Liver (tissue), 9 donors: ENCODE data around the gene ZNF326. TPM values are rescaled to one million over a fixed set of nuclear protein-coding genes. Genes with fewer than 3 reads are reported as not detected.

Experiments
- DNase-seq: peaks from one replicate; pipeline ENCODE4 v3.0.0-alpha.2; 2017; ENCODE audit warnings: low spot score
- H3K27ac ChIP-seq, 2 donors: one replicate each; pipeline ENCODE4 v1.7.0; 2013; ENCODE audit warnings: inconsistent platforms in 2 of 2, low read length in 2 of 2, control low read depth in 1 of 2, low read depth in 1 of 2, mild to moderate bottlenecking in 1 of 2
- H3K27me3 ChIP-seq, 4 donors: one replicate each; pipeline versions ENCODE4 v1.6.1 to v1.7.0; 2013; ENCODE audit warnings: low read length in 3 of 4, inconsistent platforms in 1 of 4, mild to moderate bottlenecking in 1 of 4, moderate library complexity in 1 of 4; ENCODE audit not compliant: control insufficient read depth in 4 of 4, insufficient read depth in 4 of 4
- H3K36me3 ChIP-seq, 4 donors: one replicate each; pipeline versions ENCODE4 v1.6.1 to v1.7.0; 2013; ENCODE audit warnings: low read length in 3 of 4, mild to moderate bottlenecking in 3 of 4, low read depth in 1 of 4, moderate library complexity in 1 of 4; ENCODE audit not compliant: control insufficient read depth in 4 of 4, insufficient read depth in 3 of 4
- H3K4me1 ChIP-seq, 4 donors: one replicate each; pipeline versions ENCODE4 v1.6.1 to v1.7.0; 2013; ENCODE audit warnings: low read length in 3 of 4, mild to moderate bottlenecking in 3 of 4, moderate library complexity in 1 of 4; ENCODE audit not compliant: control insufficient read depth in 4 of 4, insufficient read depth in 4 of 4
- H3K4me3 ChIP-seq, 3 donors: one replicate each; pipeline versions ENCODE4 v1.6.1 to v1.7.0; 2013; ENCODE audit warnings: low read length in 3 of 3, control low read depth in 1 of 3, low read depth in 1 of 3, mild to moderate bottlenecking in 1 of 3
- H3K9ac ChIP-seq, 2 donors: one replicate each; pipeline ENCODE4 v1.7.0; 2013; ENCODE audit warnings: low read length in 2 of 2, mild to moderate bottlenecking in 2 of 2, moderate library complexity in 2 of 2, control low read depth in 1 of 2, low read depth in 1 of 2
- H3K9me3 ChIP-seq, 4 donors: one replicate each; pipeline versions ENCODE4 v1.6.1 to v1.7.0; 2013; ENCODE audit warnings: low read length in 3 of 4; ENCODE audit not compliant: control insufficient read depth in 4 of 4
- EGR1 ChIP-seq, 2 donors: IDR thresholded peaks; 2 replicates each; pipeline ENCODE4 v1.6.1; 2016 to 2018; ENCODE audit warnings: antibody characterized with exemption in 2 of 2, low read depth in 2 of 2
- FOXA1 ChIP-seq: IDR thresholded peaks from 2 replicates; pipeline ENCODE4 v1.6.1; 2016; ENCODE audit warnings: antibody characterized with exemption
- FOXA2 ChIP-seq: IDR thresholded peaks from 2 replicates; pipeline ENCODE4 v1.6.1; 2016; ENCODE audit warnings: antibody characterized with exemption
- HNF4A ChIP-seq, 2 donors: conservative IDR thresholded peaks; 2 replicates each; pipeline ENCODE4 v1.6.1; 2016; ENCODE audit warnings: antibody characterized with exemption in 2 of 2, mild to moderate bottlenecking in 2 of 2
- HNF4G ChIP-seq: IDR thresholded peaks from 2 replicates; pipeline ENCODE4 v1.6.1; 2016; ENCODE audit warnings: antibody characterized with exemption
- NR2F2 ChIP-seq: IDR thresholded peaks from 2 replicates; pipeline ENCODE4 v1.6.1; 2016; ENCODE audit warnings: antibody characterized with exemption
- RXRA ChIP-seq, 2 donors: IDR thresholded peaks; 2 replicates each; pipeline ENCODE4 v1.6.1; 2017 to 2018; ENCODE audit warnings: antibody characterized with exemption in 2 of 2, mild to moderate bottlenecking in 1 of 2
- SP1 ChIP-seq: IDR thresholded peaks from 2 replicates; pipeline ENCODE4 v1.6.1; 2018; ENCODE audit warnings: antibody characterized with exemption, mild to moderate bottlenecking
- TAF1 ChIP-seq: conservative IDR thresholded peaks from 2 replicates; pipeline ENCODE4 v1.6.1; 2016; ENCODE audit warnings: antibody characterized with exemption, mild to moderate bottlenecking
- YY1 ChIP-seq: IDR thresholded peaks from 2 replicates; pipeline ENCODE4 v1.6.1; 2016; ENCODE audit warnings: antibody characterized with exemption, mild to moderate bottlenecking
- WGBS: extraction: QIAGEN DNeasy Blood & Tissue Kit; methylation state at CpG from one replicate; pipeline ENCODE4 v1.1.7; 2013; 5-methylcytosine and 5-hydroxymethylcytosine counted together
- polyA plus RNA-seq, 2 donors: library from polyadenylated mRNA; stranded (reverse) in 1 of 2; unstranded in 1 of 2; fragments of 200-250 nt in 1 of 2; fragments of >200 nt in 1 of 2; fragmentation: Nextera tagmentation in 1 of 2; extraction: Ambion mirVana in 1 of 2; gene quantifications; one replicate each; pipeline versions ENCODE4 v1.2.1 to v1.2.3, GENCODE V29; 2013 to 2015
- total RNA-seq, 2 donors: library from RNA; depleted of rRNA; stranded (reverse); fragments of >200 nt; gene quantifications; one replicate each; pipeline ENCODE4 v1.2.3, GENCODE V29; 2014
- TF ChIP-seq, protein P1 (sequence below): IDR thresholded peaks from 2 replicates; pipeline ENCODE4 v1.6.1; 2016; ENCODE audit warnings: antibody characterized with exemption
- TF ChIP-seq, protein P2 (sequence below): IDR thresholded peaks from 2 replicates; pipeline ENCODE4 v1.6.1; 2016; ENCODE audit warnings: antibody characterized with exemption, mild to moderate bottlenecking
- TF ChIP-seq, protein P3 (sequence below): fragments of 150-350 bp; IDR thresholded peaks from 2 replicates; pipeline ENCODE4 v1.5.1; 2017; ENCODE audit warnings: improper control_type of control experiment, low read depth, low read length; ENCODE audit not compliant: missing input control
- TF ChIP-seq, protein P4 (sequence below): IDR thresholded peaks from 2 replicates; pipeline ENCODE4 v1.6.1; 2016; ENCODE audit warnings: antibody characterized with exemption
- donor health status: healthy.
- donor health status: healthy.
- donor health status: healthy.
- donor health status: healthy.
- donor health status: healthy.

Gene ZNF326
- total and polyA plus RNA-seq, 4 donors = 6.5 to 14.6 (median 10.9) TPM

DNA sequence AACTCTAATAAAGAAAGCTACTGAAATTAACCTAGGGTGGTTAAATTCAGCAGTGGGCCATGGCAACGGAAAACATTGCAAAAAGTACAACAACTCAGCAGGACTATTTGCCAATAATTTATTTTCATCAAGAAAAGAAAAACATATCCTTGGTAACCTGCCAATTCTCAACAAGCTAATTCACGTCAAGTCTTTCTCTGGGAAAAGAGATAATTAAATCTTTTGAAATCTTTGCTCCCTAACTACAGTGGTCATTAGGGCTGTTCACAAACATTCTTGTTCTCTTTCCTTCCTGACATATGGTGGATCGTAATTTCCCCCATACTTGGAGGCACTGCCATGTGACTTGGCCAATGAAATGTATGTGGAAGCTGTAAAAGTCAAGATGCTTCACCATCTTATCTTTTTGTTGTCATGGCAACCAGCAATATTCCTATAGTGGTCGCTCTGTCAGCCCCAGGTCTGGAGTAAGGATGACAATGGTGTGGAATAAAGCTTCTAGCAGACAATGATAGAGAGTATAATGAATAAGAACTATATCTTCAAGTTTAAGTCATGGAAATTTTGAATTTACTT, 29.6 kb upstream of the ZNF326 start:
- no peak for DNase-seq
- no peaks in the 10 kb centered on the region for H3K4me1 ChIP-seq
- H3K4me3 ChIP-seq = no peak overlapping the region
- H3K9me3 ChIP-seq = no peaks in the 10 kb centered on the region
- H3K27ac ChIP-seq = no peak overlapping the region
- H3K36me3 ChIP-seq = no peaks in the 10 kb centered on the region
- WGBS = 80% methylated on average over 4 of the region's 4 CpGs
- TF ChIP-seq FOXA2 = no peak
- no peak for TF ChIP-seq EGR1 (IDR thresholded peaks at IDR 0.05; ENCODE audit: low read depth in 2 of 2)
- no peak for TF ChIP-seq RXRA (IDR thresholded peaks at IDR 0.05)
- TF ChIP-seq, protein P1, sequence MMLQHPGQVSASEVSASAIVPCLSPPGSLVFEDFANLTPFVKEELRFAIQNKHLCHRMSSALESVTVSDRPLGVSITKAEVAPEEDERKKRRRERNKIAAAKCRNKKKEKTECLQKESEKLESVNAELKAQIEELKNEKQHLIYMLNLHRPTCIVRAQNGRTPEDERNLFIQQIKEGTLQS = no peak
- TF ChIP-seq FOXA1 = no peak
- TF ChIP-seq SP1 = no peak
- TF ChIP-seq HNF4G = no peak
- no peak for TF ChIP-seq TAF1
- TF ChIP-seq HNF4A (conservative IDR thresholded peaks at IDR 0.05) = no peak
- TF ChIP-seq, protein P2, sequence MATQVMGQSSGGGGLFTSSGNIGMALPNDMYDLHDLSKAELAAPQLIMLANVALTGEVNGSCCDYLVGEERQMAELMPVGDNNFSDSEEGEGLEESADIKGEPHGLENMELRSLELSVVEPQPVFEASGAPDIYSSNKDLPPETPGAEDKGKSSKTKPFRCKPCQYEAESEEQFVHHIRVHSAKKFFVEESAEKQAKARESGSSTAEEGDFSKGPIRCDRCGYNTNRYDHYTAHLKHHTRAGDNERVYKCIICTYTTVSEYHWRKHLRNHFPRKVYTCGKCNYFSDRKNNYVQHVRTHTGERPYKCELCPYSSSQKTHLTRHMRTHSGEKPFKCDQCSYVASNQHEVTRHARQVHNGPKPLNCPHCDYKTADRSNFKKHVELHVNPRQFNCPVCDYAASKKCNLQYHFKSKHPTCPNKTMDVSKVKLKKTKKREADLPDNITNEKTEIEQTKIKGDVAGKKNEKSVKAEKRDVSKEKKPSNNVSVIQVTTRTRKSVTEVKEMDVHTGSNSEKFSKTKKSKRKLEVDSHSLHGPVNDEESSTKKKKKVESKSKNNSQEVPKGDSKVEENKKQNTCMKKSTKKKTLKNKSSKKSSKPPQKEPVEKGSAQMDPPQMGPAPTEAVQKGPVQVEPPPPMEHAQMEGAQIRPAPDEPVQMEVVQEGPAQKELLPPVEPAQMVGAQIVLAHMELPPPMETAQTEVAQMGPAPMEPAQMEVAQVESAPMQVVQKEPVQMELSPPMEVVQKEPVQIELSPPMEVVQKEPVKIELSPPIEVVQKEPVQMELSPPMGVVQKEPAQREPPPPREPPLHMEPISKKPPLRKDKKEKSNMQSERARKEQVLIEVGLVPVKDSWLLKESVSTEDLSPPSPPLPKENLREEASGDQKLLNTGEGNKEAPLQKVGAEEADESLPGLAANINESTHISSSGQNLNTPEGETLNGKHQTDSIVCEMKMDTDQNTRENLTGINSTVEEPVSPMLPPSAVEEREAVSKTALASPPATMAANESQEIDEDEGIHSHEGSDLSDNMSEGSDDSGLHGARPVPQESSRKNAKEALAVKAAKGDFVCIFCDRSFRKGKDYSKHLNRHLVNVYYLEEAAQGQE = no peak
- H3K9ac ChIP-seq = no peak overlapping the region
- no peaks in the 10 kb centered on the region for H3K27me3 ChIP-seq

DNA sequence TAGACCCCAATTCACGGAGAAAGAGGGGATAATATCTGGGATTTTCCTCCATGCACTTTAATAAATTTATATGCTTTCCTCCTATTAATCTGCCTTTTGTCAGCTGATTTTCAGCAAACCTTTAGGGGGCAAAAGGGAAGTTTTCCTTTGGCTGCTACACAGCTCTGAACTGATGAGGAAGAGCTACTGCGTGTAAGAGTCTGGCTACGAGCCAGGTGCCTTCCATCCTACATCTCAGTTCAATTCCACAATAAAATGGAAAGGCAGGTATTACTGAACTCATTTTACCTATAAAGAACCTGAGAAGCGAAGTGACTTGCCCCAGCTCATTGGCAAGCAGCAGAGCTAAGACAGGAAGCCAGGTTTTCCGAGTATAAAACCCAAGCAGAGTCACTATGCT, 28.3 kb upstream of the ZNF326 start:
- Histone ChIP-seq H3K27ac (no peak overlapping the region), H3K36me3 (no peaks in the 10 kb centered on the region), H3K27me3 (no peaks in the 10 kb centered on the region), H3K9me3 (no peaks in the 10 kb centered on the region), H3K9ac (no peak overlapping the region), H3K4me1 (no peaks in the 10 kb centered on the region), H3K4me3 (no peak overlapping the region)
- DNase-seq = no peak
- WGBS = 72% methylated on average over 5 of the region's 5 CpGs
- no peak for TF ChIP-seq FOXA1
- TF ChIP-seq YY1 = no peak
- TF ChIP-seq HNF4A (conservative IDR thresholded peaks at IDR 0.05) = no peak
- TF ChIP-seq, protein P3, sequence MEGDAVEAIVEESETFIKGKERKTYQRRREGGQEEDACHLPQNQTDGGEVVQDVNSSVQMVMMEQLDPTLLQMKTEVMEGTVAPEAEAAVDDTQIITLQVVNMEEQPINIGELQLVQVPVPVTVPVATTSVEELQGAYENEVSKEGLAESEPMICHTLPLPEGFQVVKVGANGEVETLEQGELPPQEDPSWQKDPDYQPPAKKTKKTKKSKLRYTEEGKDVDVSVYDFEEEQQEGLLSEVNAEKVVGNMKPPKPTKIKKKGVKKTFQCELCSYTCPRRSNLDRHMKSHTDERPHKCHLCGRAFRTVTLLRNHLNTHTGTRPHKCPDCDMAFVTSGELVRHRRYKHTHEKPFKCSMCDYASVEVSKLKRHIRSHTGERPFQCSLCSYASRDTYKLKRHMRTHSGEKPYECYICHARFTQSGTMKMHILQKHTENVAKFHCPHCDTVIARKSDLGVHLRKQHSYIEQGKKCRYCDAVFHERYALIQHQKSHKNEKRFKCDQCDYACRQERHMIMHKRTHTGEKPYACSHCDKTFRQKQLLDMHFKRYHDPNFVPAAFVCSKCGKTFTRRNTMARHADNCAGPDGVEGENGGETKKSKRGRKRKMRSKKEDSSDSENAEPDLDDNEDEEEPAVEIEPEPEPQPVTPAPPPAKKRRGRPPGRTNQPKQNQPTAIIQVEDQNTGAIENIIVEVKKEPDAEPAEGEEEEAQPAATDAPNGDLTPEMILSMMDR = no peak
- TF ChIP-seq RXRA (IDR thresholded peaks at IDR 0.05) = no peak
- no peak for TF ChIP-seq EGR1 (IDR thresholded peaks at IDR 0.05; ENCODE audit: low read depth in 2 of 2)
- TF ChIP-seq, protein P4, sequence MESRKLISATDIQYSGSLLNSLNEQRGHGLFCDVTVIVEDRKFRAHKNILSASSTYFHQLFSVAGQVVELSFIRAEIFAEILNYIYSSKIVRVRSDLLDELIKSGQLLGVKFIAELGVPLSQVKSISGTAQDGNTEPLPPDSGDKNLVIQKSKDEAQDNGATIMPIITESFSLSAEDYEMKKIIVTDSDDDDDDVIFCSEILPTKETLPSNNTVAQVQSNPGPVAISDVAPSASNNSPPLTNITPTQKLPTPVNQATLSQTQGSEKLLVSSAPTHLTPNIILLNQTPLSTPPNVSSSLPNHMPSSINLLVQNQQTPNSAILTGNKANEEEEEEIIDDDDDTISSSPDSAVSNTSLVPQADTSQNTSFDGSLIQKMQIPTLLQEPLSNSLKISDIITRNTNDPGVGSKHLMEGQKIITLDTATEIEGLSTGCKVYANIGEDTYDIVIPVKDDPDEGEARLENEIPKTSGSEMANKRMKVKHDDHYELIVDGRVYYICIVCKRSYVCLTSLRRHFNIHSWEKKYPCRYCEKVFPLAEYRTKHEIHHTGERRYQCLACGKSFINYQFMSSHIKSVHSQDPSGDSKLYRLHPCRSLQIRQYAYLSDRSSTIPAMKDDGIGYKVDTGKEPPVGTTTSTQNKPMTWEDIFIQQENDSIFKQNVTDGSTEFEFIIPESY = no peak
- TF ChIP-seq TAF1 = no peak
- TF ChIP-seq NR2F2 = no peak
